Measurements from ENCODE around the gene FREM3. TPM values are rescaled to one million over a fixed set of nuclear protein-coding genes. Genes with fewer than 3 reads are reported as not detected.
"Not testable (repeated sequence)": the region's sequence is repeated elsewhere in the genome, so short reads cannot be mapped to it uniquely, and the experiment has no call there.

Gene FREM3
- total RNA-seq, 4 donors from 2014 or later: 1.9 TPM; not detected in 3

DNA sequence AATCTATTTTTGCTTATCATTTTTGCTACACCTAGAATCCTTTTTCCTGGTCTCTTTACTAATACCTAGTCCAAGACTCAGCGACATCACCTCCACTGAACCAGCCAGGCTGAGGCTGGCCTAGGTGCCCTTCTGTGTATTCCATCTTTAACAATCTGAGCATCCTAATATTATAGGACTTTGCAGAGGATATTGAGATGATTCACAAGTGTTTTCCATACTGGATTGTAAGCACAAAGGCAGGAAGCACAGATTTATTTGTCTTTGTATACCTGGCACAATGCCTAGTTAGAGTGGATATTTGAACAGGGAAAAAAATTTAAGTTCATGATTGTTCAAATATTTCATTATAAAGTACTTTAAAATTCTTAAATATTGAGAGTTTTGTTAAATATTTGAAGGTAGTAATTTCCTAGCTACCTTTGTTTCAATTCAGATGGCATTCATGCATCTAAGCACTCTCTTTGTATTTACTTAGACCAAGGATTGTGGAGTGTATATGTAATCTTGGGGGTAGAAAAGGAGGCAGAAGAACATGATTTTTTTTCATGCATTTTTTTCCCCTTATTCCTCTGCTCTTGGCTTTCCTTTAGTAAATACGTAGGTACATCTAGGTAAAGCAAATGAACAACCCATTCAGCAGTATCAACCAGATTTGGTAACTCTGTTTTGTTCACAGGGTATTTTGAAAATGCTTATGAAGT lies 168.5 kb downstream of the FREM3 start:
- H3K4me3 ChIP-seq: no peak overlapping the region
- H3K4me1 ChIP-seq: no peaks in the 10 kb centered on the region
- H3K27ac ChIP-seq: no peak overlapping the region
- H3K27me3 ChIP-seq: no peaks in the 10 kb centered on the region
- no peak for DNase-seq
- no peaks in the 10 kb centered on the region for H3K9me3 ChIP-seq
- TF ChIP-seq POLR2A (IDR thresholded peaks at IDR 0.05): no peak
- TF ChIP-seq, protein P1, sequence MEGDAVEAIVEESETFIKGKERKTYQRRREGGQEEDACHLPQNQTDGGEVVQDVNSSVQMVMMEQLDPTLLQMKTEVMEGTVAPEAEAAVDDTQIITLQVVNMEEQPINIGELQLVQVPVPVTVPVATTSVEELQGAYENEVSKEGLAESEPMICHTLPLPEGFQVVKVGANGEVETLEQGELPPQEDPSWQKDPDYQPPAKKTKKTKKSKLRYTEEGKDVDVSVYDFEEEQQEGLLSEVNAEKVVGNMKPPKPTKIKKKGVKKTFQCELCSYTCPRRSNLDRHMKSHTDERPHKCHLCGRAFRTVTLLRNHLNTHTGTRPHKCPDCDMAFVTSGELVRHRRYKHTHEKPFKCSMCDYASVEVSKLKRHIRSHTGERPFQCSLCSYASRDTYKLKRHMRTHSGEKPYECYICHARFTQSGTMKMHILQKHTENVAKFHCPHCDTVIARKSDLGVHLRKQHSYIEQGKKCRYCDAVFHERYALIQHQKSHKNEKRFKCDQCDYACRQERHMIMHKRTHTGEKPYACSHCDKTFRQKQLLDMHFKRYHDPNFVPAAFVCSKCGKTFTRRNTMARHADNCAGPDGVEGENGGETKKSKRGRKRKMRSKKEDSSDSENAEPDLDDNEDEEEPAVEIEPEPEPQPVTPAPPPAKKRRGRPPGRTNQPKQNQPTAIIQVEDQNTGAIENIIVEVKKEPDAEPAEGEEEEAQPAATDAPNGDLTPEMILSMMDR (IDR thresholded peaks at IDR 0.05): no peak
- H3K36me3 ChIP-seq: no peaks in the 10 kb centered on the region
- intact Hi-C loops (cut with DNase I; ENCODE audit: low total_unique reads): no loop called here

DNA sequence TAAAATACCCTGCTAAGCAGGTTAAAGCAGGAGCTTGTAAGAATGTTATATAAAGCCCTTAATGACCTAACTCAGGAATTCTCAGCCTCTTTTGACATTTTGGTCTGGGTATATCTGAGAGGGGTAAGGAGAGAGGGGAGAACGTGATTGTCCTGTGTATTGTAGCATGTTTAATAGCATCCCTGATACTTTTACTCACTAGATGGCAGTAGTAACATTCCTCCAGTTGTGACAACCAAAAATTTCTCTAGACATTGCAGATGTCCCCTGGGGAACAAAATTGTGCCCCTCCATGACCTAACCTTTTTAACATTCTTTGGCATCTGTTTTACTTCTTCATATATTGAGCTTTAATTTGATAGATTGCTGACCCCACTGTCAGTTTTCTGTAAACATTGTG lies 169.1 kb downstream of the FREM3 start:
- intact Hi-C loops (cut with DNase I; ENCODE audit: low total_unique reads): no loop called here
- no peak overlapping the region for H3K27ac ChIP-seq
- H3K4me3 ChIP-seq: no peak overlapping the region
- H3K9me3 ChIP-seq: no peaks in the 10 kb centered on the region
- no peaks in the 10 kb centered on the region for H3K36me3 ChIP-seq
- no peaks in the 10 kb centered on the region for H3K27me3 ChIP-seq
- no peak for TF ChIP-seq POLR2A (IDR thresholded peaks at IDR 0.05)
- TF ChIP-seq, protein P1 (IDR thresholded peaks at IDR 0.05): no peak
- no peaks in the 10 kb centered on the region for H3K4me1 ChIP-seq
- DNase-seq: no peak

DNA sequence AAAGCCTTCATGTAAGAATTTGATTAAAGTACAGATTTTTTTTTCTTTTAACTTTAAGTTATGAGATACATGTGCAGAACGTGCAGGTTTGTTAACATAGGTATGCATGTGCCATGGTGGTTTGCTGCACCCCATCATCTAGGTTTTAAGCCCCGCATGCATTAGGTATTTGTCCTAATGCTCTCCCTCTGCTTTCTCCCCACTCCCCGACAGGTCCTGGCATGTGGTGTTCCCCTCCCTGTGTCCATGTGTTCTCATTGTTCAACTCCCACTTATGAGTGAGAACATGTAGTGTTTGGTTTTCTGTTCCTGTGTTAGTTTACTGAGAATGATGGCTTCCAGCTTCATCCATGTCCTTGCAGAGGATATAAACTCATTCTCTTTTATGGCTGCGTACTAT lies 172.4 kb downstream of the FREM3 start:
- DNase-seq; intact Hi-C loops (cut with DNase I; ENCODE audit: low total_unique reads); H3K4me1 ChIP-seq; H3K9me3 ChIP-seq; H3K4me3 ChIP-seq; H3K27me3 ChIP-seq; H3K27ac ChIP-seq; H3K36me3 ChIP-seq: not testable (repeated sequence)

Other genes with a start within 250 kb of the FREM3 start
- 10 to 100 TPM; 25.6 to 87.1 (median 63.9) TPM for gene SMARCA5, start 187.0 kb downstream of the FREM3 start, total RNA-seq
- gene GYPE, start 204.9 kb upstream of the FREM3 start, total RNA-seq: under 1 TPM in 2 of 4 donors, not detected in 2; 0.46 to 0.97 TPM

All from uterus (tissue), 4 donors.